Muscle of leg (tissue), 16 donors: ENCODE data around the gene UBB. TPM values are rescaled to one million over a fixed set of nuclear protein-coding genes. Genes with fewer than 3 reads are reported as not detected.

ENCODE experiments used
- DNase-seq: peaks from one replicate; pipeline ENCODE4 v3.0.0; 2013
- H3K27ac ChIP-seq: one replicate; pipeline ENCODE4 v1.5.1; 2013; ENCODE audit warnings: mild to moderate bottlenecking, low read length, control low read depth
- H3K27me3 ChIP-seq: one replicate; pipeline ENCODE4 v1.6.1; 2013; ENCODE audit warnings: low read length; ENCODE audit not compliant: control insufficient read depth, insufficient read depth
- H3K36me3 ChIP-seq: one replicate; pipeline ENCODE4 v1.6.1; 2013; ENCODE audit warnings: low read length; ENCODE audit not compliant: control insufficient read depth, insufficient read depth
- H3K4me1 ChIP-seq: one replicate; pipeline ENCODE4 v1.6.1; 2013; ENCODE audit warnings: low read length; ENCODE audit not compliant: control insufficient read depth, insufficient read depth
- H3K4me3 ChIP-seq: one replicate; pipeline ENCODE4 v1.5.1; 2013; ENCODE audit warnings: low read length, control low read depth
- H3K9me3 ChIP-seq: replicated peaks from 2 replicates; pipeline ENCODE4 v1.6.1; 2013; ENCODE audit warnings: low read depth, low read length; ENCODE audit not compliant: control insufficient read depth
- WGBS: methylation state at CpG from one replicate; pipeline ENCODE4 v1.1.5; 2013; ENCODE audit warnings: missing lambda C conversion rate; ENCODE audit not compliant: insufficient coverage; 5-methylcytosine and 5-hydroxymethylcytosine counted together
- long read RNA-seq, 11 donors: transcript quantifications; one replicate each; lab custom pipeline, GENCODE V29; 2026
- polyA plus RNA-seq, 8 donors: library from polyadenylated mRNA; unstranded; fragments of 120-200 nt; gene quantifications; one replicate each; pipeline versions ENCODE4 v1.2.1 to v1.2.3, GENCODE V29; 2013; ENCODE audit warnings: inconsistent platforms in 1 of 8, low replicate concordance in 1 of 8; ENCODE audit not compliant: insufficient read length in 8 of 8, insufficient read depth in 1 of 8
- total RNA-seq: library from RNA; stranded (reverse); fragments of 120-200 nt; gene quantifications from one replicate; pipeline ENCODE4 v1.2.4, GENCODE V29; 2013

UBB gene
- total RNA-seq (1,782 TPM), polyA plus RNA-seq (1,000 to 10,000 TPM; 1,526 to 1,829 (median 1,681) TPM)
- long read RNA-seq, donor 1, transcript UBB-201 (2 exons, 1,225 nt): major isoform, 253 of 258 reads
- long read RNA-seq, donor 1, partial matches to known transcripts: 0 of 258 reads
- long read RNA-seq, donor 1, other reads (novel, unspliced or antisense): 0 of 258 reads
- long read RNA-seq, donor 2, transcript UBB-201 (2 exons, 1,225 nt): major isoform, 37 of 54 reads
- long read RNA-seq, donor 2, partial matches to known transcripts: 14 of 54 reads
- long read RNA-seq, donor 2, other reads (novel, unspliced or antisense): 0 of 54 reads
- long read RNA-seq, donor 3, transcript UBB-201 (2 exons, 1,225 nt): major isoform, 518 of 522 reads
- long read RNA-seq, donor 3, partial matches to known transcripts: 0 of 522 reads
- long read RNA-seq, donor 3, other reads (novel, unspliced or antisense): 0 of 522 reads
- long read RNA-seq, donor 4, transcript UBB-201 (2 exons, 1,225 nt): major isoform, 301 of 307 reads
- long read RNA-seq, donor 4, partial matches to known transcripts: 0 of 307 reads
- long read RNA-seq, donor 4, other reads (novel, unspliced or antisense): 0 of 307 reads
- long read RNA-seq, donor 5, transcript UBB-201 (2 exons, 1,225 nt): major isoform, 1,371 of 1,399 reads
- long read RNA-seq, donor 5, transcript UBB-203 (2 exons, 1,012 nt): minor isoform, 6 of 1,399 reads
- long read RNA-seq, donor 5, partial matches to known transcripts: 19 of 1,399 reads
- long read RNA-seq, donor 5, other reads (novel, unspliced or antisense): 0 of 1,399 reads
- long read RNA-seq, donor 6, transcript UBB-201 (2 exons, 1,225 nt): major isoform, 951 of 961 reads
- long read RNA-seq, donor 6, partial matches to known transcripts: 7 of 961 reads
- long read RNA-seq, donor 6, other reads (novel, unspliced or antisense): 0 of 961 reads
- long read RNA-seq, donor 7, transcript UBB-201 (2 exons, 1,225 nt): major isoform, 748 of 756 reads
- long read RNA-seq, donor 7, partial matches to known transcripts: 0 of 756 reads
- long read RNA-seq, donor 7, other reads (novel, unspliced or antisense): 0 of 756 reads
- long read RNA-seq, donor 8, transcript UBB-201 (2 exons, 1,225 nt): major isoform, 417 of 433 reads
- long read RNA-seq, donor 8, partial matches to known transcripts: 0 of 433 reads
- long read RNA-seq, donor 8, other reads (novel, unspliced or antisense): 12 of 433 reads
- long read RNA-seq, donor 9, transcript UBB-201 (2 exons, 1,225 nt): major isoform, 509 of 634 reads
- long read RNA-seq, donor 9, partial matches to known transcripts: 112 of 634 reads
- long read RNA-seq, donor 9, other reads (novel, unspliced or antisense): 6 of 634 reads
- long read RNA-seq, donor 10, transcript UBB-201 (2 exons, 1,225 nt): major isoform, 630 of 652 reads
- long read RNA-seq, donor 10, transcript UBB-203 (2 exons, 1,012 nt): minor isoform, 7 of 652 reads
- long read RNA-seq, donor 10, partial matches to known transcripts: 0 of 652 reads
- long read RNA-seq, donor 10, other reads (novel, unspliced or antisense): 11 of 652 reads
- long read RNA-seq, donor 11, transcript UBB-201 (2 exons, 1,225 nt): major isoform, 581 of 590 reads
- long read RNA-seq, donor 11, partial matches to known transcripts: 6 of 590 reads
- long read RNA-seq, donor 11, other reads (novel, unspliced or antisense): 0 of 590 reads

- DNase-seq: peak; percentile 99
- peaks cover 19% of the 10 kb centered on the region for H3K4me1 ChIP-seq
- peak within 1 kb of the TSS; percentile 99 for H3K27ac ChIP-seq
- H3K4me3 ChIP-seq: peak within 1 kb of the TSS; percentile 83
- WGBS: under 1% methylated on average over 50 of the region's 67 CpGs
- no peaks in the 10 kb centered on the region for H3K9me3 ChIP-seq
- peaks cover 25% of the 10 kb centered on the region for H3K36me3 ChIP-seq
- no peaks in the 10 kb centered on the region for H3K27me3 ChIP-seq
Observed at GRCh38 chr17:16380640-16381495, at the start of gene UBB. TSS of gene UBB (plus strand) at chr17:16381091. CDS start at chr17:16381908, 817 bp downstream.

DNA sequence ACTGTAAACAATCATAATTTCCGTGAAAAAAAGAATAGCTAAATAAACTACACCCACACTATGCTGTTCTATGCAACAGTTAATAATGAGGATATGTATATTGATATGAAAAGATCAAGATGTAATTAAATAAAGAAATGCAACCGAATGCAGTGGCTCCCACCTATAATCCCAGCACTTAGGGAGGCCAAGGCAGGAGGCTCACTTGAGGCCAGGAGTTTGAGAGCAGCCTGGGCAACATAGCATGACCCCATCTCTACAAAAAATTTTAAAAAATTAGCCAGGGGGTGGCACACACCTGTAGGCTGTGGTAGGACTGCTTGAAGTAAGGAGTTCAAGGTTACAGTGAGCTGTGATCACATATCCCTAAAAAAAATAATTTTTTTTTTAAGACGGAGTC lies 42.5 kb upstream of the UBB start:
- Histone ChIP-seq H3K4me1 (no peaks in the 10 kb centered on the region), H3K27me3 (no peaks in the 10 kb centered on the region), H3K27ac (no peak overlapping the region), H3K36me3 (peaks cover 9% of the 10 kb centered on the region), H3K9me3 (no peaks in the 10 kb centered on the region), H3K4me3 (no peak overlapping the region)
- no peak for DNase-seq
- WGBS: 100% methylated on average over 1 of the region's 3 CpGs

DNA sequence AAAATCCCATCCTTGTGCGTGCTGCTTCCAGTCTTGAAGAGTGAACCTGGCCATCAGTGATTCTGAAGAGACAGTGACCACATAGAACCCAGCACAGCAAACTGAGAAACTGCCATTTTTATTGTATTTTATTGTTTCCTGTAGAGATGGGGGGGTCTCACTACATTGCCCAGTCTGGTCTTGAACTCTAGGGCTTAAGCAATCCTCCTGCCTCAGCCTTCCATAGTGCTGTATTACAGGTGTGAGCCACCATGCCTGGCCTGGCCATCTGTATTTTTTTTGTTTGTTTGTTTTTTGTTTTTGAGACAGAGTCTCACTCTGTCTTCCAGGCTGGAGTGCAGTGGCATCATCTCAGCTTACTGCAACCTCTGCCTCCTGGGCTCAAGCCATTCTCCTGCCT lies 41.5 kb upstream of the UBB start:
- H3K27ac ChIP-seq: no peak overlapping the region
- H3K4me1 ChIP-seq: no peaks in the 10 kb centered on the region
- WGBS: no CpG with 5 or more reads among the region's 1 CpG
- H3K4me3 ChIP-seq: no peak overlapping the region
- no peaks in the 10 kb centered on the region for H3K27me3 ChIP-seq
- H3K36me3 ChIP-seq: peaks cover 20% of the 10 kb centered on the region
- no peaks in the 10 kb centered on the region for H3K9me3 ChIP-seq
- no peak for DNase-seq

GRCh38 chr17:16339959-16340358 lies 40.9 kb upstream of the UBB start:
- WGBS: no CpG with 5 or more reads among the region's 1 CpG
- Histone ChIP-seq H3K4me1 (no peaks in the 10 kb centered on the region), H3K9me3 (no peaks in the 10 kb centered on the region), H3K4me3 (no peak overlapping the region), H3K27me3 (no peaks in the 10 kb centered on the region), H3K36me3 (peaks cover 21% of the 10 kb centered on the region), H3K27ac (no peak overlapping the region)
- no peak for DNase-seq

- Histone ChIP-seq H3K9me3 (no peaks in the 10 kb centered on the region), H3K27me3 (no peaks in the 10 kb centered on the region), H3K4me3 (no peak overlapping the region), H3K4me1 (no peaks in the 10 kb centered on the region), H3K36me3 (peaks cover 27% of the 10 kb centered on the region), H3K27ac (no peak overlapping the region)
- 86% methylated on average over 4 of the region's 4 CpGs for WGBS
- no peak for DNase-seq
Observed at GRCh38 chr17:16342979-16343378, 37.9 kb upstream of the UBB start.

- 100% methylated on average over 1 of the region's 3 CpGs for WGBS
Observed at GRCh38 chr17:16343569-16343968, 37.3 kb upstream of the UBB start.

GRCh38 chr17:16345565-16345964 lies 35.3 kb upstream of the UBB start:
- Histone ChIP-seq H3K9me3 (no peaks in the 10 kb centered on the region), H3K27ac (no peak overlapping the region), H3K27me3 (no peaks in the 10 kb centered on the region), H3K4me1 (no peaks in the 10 kb centered on the region), H3K36me3 (peaks cover 33% of the 10 kb centered on the region), H3K4me3 (no peak overlapping the region)
- WGBS: 88% methylated on average over 2 of the region's 5 CpGs
- DNase-seq: no peak

More at GRCh38 chr17:16343569-16343968, 37.3 kb upstream of the UBB start:
- Histone ChIP-seq H3K36me3 (peaks cover 27% of the 10 kb centered on the region), H3K27ac (no peak overlapping the region), H3K9me3 (no peaks in the 10 kb centered on the region), H3K27me3 (no peaks in the 10 kb centered on the region), H3K4me3 (no peak overlapping the region), H3K4me1 (no peaks in the 10 kb centered on the region)
- DNase-seq: no peak

- H3K4me3 ChIP-seq: no peak overlapping the region
- peaks cover 33% of the 10 kb centered on the region for H3K36me3 ChIP-seq
- no peak overlapping the region for H3K27ac ChIP-seq
- H3K27me3 ChIP-seq: no peaks in the 10 kb centered on the region
- no peaks in the 10 kb centered on the region for H3K4me1 ChIP-seq
- 96% methylated on average over 4 of the region's 6 CpGs for WGBS
- DNase-seq: no peak
- H3K9me3 ChIP-seq: no peaks in the 10 kb centered on the region
Observed at GRCh38 chr17:16346721-16347271, 34.1 kb upstream of the UBB start.
